ENCODE results near the gene GDPD3.

Gene GDPD3

GRCh38 chr16:30077656-30078055 is 35.7 kb downstream of the GDPD3 start:
- DNase-seq (ENCODE audit: low read depth): no peak

GRCh38 chr16:30076276-30076791 is 37.0 kb downstream of the GDPD3 start:
- no peak for DNase-seq (ENCODE audit: low read depth)

- DNase-seq (ENCODE audit: low read depth): no peak
These were observed 37.6 kb downstream of the GDPD3 start, which contains the start of gene PPP4C for GRCh38 chr16:30075503-30076275. Gene PPP4C (plus strand): TSS chr16:30075994. CDS start chr16:30076378, 384 bp downstream.

DNA sequence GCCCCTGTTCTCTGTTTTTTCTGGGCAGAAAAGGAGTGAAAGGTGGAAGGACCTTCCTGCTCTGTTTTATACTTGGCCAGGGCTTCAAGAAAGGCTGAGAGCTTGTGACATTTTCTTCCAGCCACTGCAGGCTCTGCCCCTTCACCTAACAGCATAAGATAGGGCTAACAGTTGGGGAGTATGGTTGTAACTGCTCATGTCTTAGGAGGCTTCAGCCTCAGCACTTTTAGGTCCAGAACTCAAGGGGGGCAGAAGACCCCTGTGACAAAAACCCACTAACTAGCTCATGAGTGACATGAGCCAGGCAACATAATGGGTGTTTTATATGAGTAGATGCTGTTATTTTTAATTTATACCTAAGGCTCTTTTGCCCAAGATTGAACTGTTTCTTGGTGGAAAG is 42.8 kb downstream of the GDPD3 start:
- DNase-seq (ENCODE audit: low read depth): no peak

DNA sequence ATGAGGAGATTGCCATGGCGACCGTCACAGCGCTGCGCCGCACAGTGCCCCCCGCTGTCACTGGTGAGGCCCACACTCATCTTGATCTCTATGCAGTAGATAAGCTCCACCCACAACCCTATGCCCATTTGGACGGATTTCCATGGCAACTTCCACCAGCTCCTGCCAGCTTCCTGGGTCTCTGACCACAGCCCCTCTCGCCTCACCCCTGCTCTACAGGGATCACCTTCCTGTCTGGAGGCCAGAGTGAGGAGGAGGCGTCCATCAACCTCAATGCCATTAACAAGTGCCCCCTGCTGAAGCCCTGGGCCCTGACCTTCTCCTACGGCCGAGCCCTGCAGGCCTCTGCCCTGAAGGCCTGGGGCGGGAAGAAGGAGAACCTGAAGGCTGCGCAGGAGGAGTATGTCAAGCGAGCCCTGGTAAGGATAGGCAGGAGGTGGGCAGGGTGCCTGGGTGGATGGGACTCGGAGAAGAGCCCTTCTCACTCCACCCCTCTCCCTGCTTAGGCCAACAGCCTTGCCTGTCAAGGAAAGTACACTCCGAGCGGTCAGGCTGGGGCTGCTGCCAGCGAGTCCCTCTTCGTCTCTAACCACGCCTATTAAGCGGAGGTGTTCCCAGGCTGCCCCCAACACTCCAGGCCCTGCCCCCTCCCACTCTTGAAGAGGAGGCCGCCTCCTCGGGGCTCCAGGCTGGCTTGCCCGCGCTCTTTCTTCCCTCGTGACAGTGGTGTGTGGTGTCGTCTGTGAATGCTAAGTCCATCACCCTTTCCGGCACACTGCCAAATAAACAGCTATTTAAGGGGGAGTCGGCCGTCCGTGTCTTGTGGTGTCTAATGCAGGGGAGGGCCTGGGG is 43.5 kb downstream of the GDPD3 start:
- no peak for DNase-seq (ENCODE audit: low read depth)

GRCh38 chr16:30068750-30069610 is 44.4 kb downstream of the GDPD3 start:
- no peak for DNase-seq (ENCODE audit: low read depth)

DNA sequence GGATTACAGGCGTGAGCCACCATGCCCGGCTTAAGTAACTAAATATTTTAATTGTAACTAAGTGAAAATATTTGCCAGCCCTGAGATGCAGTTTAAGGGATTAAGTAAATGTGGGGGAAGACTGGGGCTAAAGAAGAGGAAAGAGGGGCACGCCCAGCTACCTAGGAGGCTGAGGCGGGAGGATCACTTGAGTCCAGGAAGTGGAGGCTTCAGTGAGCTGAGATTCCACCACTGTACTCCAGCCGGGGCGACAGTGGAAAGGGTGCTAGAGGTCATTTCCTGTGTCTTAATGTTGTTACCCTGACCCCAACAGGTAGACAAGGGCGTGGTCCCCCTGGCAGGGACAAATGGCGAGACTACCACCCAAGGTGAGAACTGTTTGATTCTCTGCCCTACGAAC is 45.0 kb downstream of the GDPD3 start:
- DNase-seq (ENCODE audit: low read depth): no peak

DNA sequence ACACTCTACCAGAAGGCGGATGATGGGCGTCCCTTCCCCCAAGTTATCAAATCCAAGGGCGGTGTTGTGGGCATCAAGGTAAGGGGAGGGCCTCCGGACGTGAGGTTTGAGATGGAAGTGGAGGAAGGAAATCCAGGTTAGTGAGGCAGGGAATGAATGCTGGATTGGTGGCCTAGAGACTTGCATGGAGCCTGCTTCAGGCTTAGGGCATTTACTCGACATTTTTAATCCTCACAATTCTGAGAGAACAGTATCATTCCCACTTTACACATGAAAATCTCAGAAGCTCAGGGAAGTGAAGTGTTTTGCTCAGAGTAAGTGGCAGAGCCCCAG is 45.8 kb downstream of the GDPD3 start:
- DNase-seq (ENCODE audit: low read depth): no peak

GRCh38 chr16:30066761-30067583 is 46.4 kb downstream of the GDPD3 start:
- no peak for DNase-seq (ENCODE audit: low read depth)

DNA sequence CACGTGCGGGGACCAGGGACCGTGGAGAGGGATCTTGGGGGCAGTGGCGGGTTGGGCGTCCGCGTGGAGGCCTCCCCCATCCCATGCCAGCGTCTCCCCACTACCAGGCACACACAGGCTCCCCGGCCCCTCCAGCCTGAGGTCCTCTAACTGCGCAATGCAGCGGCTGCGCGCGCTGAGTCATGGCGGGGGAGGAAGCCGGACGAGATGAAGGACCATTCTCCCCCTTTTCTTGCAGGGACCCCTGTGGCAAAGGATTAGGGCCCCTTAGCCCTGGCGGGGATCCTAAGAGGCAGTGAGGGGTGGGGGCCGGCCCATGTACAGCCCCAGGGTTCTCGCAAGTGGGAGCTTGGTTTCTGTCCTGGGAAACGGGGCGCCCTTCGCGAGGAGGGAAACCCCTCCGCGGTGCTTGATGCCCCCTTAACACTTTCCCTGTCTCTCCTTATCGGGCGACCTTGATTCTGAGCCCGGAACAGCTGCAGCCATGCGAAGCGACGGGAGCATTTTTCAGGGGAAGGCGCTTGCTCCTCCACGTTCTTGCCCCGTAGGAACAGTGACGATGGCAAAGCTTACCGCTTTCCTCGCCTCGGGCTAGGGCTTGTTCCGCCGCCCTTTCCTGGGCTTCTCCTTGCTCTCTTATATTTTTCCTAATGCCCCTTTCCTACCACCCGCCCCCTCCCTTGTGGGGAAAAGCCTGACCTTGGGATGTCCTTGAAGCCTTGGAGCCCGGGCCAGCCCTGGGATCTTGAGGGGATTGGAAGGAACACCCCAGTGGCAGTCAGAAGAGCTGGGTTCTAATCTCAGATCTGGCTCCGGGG is 47.2 kb downstream of the GDPD3 start:
- no peak for DNase-seq (ENCODE audit: low read depth)

DNA sequence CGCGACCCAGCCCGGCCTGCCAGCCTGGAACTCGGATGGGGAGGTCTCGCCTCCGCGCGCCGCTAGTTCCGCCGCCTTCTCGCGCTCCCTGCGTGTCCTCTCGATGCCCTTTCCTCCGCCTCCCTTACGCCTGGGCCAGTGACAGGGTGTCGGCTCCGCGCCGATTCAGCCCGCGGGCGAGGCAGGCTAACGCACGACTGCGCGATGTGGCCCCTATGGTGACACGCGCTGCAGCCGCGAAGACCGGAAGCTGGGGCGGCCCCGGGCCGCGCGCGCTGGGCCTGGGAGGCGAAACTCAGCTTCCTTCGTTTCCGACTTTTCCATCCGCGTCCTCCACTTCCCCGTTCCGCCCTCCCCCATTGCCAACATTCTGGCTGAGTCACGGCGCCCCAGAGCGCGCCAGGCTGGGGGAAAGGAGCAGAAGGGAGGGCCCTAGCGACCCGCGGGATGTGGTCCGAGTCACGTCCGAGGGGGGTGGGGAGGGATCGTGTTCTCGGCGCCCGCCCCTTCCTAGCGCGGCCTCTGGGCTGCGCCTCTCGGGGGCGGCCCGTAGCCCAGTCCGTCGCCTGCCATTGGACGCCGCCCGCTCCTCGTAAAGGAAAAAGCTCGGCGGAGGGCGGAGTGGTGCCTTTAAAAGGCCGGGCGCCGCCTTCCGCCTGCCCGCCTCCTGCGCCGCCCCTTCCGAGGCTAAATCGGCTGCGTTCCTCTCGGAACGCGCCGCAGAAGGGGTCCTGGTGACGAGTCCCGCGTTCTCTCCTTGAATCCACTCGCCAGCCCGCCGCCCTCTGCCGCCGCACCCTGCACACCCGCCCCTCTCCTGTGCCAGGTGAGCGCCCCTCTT is 48.0 kb downstream of the GDPD3 start, which contains the start of gene ALDOA:
Gene ALDOA, plus strand, starts transcription at position 659 of the 841 bp plus-strand sequence. CDS start 1,138 bp downstream, outside the sequence.
- peak; percentile 98 for DNase-seq (ENCODE audit: low read depth)

GRCh38 chr16:30064729-30065101 is 48.6 kb downstream of the GDPD3 start:
- DNase-seq (ENCODE audit: low read depth): no peak

GRCh38 chr16:30063893-30064728 is 49.2 kb downstream of the GDPD3 start:
- DNase-seq (ENCODE audit: low read depth): no peak

DNA sequence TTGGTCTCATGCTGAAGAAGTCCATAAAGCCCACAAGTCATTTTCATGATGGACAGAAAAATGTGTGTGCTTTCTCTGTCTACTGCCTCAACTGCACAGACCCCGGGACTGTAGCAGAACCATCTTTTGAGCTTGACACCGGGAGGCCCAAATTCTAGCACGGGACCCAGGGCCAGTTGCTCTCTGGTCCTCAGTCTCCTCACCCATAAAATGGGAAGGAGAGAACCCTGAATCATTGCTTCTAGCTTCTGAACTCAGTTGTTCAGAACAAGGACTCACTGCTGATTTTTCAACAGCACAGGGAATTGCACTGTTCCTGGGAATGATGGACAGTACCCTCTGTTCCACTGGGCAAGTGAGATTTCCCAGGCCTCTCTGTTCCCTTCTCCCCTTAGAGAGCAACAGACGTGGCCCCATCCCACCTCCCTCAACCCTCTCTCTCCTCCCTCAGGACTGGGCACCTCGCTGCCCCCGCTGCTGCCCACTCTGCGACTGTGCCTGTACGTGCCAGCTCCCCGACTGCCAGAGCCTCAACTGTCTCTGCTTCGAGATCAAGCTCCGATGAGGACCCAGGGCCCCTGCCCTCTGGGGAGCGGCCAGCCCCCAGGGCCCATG is 50.0 kb downstream of the GDPD3 start:
- DNase-seq (ENCODE audit: low read depth): no peak

GRCh38 chr16:30060836-30061554 is 52.3 kb downstream of the GDPD3 start:
- no peak for DNase-seq (ENCODE audit: low read depth)

GRCh38 chr16:30060346-30060745 is 53.0 kb downstream of the GDPD3 start:
- DNase-seq (ENCODE audit: low read depth): no peak

GRCh38 chr16:30054959-30055553 is 58.3 kb downstream of the GDPD3 start:
- no peak for DNase-seq (ENCODE audit: low read depth)
